Measurements from ENCODE around the gene MYBPC2. TPM values are rescaled to one million over a fixed set of nuclear protein-coding genes. Genes with fewer than 3 reads are reported as not detected.

The MYBPC2 gene
- total RNA-seq, 1 experiment from 2014 or later: not detected

DNA sequence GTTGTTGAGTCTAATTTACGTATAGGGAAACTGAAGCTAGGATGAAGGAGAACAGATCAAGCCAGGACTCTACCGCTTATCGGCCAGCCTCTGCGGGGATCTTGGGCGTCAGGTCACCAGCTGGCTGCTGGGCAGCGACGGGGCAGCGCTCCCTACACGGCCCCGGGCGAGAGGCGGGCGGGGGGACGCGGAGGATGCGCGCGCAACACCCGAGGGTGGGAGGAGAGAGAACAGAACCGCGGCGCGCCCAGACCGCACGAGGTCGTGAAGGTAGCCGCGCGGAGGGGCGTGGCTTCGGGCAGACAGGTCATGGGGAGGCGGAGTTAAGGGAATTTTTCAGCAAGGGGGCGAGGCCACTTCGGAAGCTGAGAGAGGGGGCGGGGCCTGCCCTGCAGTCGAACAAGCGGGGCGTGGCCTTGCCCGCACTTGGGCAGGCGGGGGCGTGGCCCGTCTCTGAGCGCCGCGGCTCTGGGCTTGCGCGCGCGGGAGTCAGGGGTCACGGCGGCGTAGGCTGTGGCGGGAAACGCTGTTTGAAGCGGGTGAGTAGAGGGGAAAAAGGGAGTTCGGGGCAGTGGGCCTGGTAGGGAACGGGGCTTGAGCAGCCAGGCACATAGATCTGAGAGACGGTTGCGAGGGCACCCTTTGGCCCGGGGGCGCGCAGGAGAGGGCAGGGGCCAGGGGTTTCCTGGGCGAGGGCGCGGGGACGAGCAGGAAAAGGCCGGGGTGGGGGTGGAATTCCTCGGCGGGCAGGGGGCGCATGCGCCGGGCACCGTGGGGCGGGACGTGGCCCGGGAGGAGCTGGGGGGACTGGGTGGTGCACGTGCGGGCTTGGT is 48.6 kb upstream of the MYBPC2 start, which contains the start of gene POLD1:
Gene POLD1 (plus strand): TSS at position 496 of the 833 bp plus-strand sequence. CDS start 14,505 bp downstream, outside the sequence.
- POLR2A ChIA-PET (ENCODE audit: unreplicated experiment): interaction anchor here (0.6 to 0.7 kb wide), 2 partner anchors 9 to 32 kb away, joined by 5 to 6 read pairs; no protein-coding TSS in a partner anchor
- intact Hi-C loops (cut with micrococcal nuclease): loop anchor here (1.0 kb wide), 1 partner anchor 77 kb away; no protein-coding TSS in a partner anchor

DNA sequence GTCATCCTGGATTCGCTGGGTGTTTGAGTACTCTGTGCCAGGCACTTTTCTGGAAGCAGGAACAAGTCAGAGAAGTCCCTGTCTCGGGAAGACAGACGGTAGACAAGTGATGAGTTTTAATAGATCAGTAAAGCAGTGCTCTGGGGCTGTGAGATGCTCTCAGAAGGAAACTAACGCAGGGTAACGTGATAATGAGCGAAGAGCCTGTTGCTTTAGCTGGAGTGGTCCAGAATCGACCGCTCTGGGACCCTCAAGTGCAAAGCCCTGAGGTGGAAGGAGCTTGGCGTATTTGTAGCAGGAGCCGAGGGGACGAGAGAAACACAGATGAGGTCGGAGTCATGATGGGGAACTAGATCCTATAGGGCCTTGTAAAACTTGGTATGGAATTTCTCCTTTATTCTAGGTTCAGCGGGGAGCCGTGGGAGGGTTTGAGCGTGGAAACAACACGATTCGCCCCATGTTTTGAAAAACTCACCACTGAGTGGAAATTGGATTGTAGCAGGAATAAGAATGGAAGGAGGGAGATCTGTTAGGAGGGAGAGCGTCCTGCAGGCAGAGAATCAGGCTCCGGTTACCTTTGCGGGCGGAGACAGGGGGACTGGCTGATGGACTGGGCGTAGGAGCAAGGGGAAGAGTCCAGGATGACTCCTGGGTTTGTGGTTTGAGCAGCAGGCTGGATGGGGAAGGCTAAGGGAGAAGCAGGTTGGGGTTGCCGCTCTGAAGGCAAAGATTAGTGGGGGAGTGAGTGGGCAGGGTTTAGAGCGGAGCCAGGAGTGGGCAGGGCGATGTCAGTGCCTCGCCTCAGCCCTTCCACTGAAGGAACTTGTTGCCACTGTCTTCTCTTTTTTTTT is 47.8 kb upstream of the MYBPC2 start:
- Histone ChIP-seq H3K27me3 (ENCODE audit: low read length) (no peaks in the 10 kb centered on the region), H3K9me3 (ENCODE audit: low read length) (no peaks in the 10 kb centered on the region), H3K4me2 (ENCODE audit: low read length) (peak overlapping the region; percentile 88), H3F3A (ENCODE audit: low read length, unreplicated experiment) (peaks cover 3% of the 10 kb centered on the region), H3K9ac (ENCODE audit: low read length) (peak overlapping the region; percentile 85), H4K20me1 (ENCODE audit: low read length) (no peaks in the 10 kb centered on the region), H3K4me3 (ENCODE audit: low read length) (peak overlapping the region; percentile 78), H3K27ac (ENCODE audit: low read length) (peak overlapping the region; percentile 49), H3K4me1 (ENCODE audit: insufficient read depth, low read length) (peaks cover 15% of the 10 kb centered on the region; the same call in 1 of the 2 replicates), H2AFZ (ENCODE audit: low read length) (peak overlapping the region; percentile 62), H3K36me3 (ENCODE audit: low read depth, low read length) (peaks cover 23% of the 10 kb centered on the region), H3K79me2 (ENCODE audit: low read length) (peaks cover 54% of the 10 kb centered on the region), H3K9me2 (replicated peaks; ENCODE audit: low read length) (no peaks in the 10 kb centered on the region)
- BruUV-seq (replicated peaks): TSS peak; percentile 17
- POLR2A ChIA-PET (ENCODE audit: unreplicated experiment): interaction anchor here (0.6 kb wide), 1 partner anchor 9 kb away, joined by 6 read pairs; no protein-coding TSS in a partner anchor
- DNase-seq: peak; percentile 54
- TF ChIP-seq CTCF (conservative IDR thresholded peaks at IDR 0.05; ENCODE audit: low read depth, low read length) (no peak), EZH2 (IDR thresholded peaks at IDR 0.05; ENCODE audit: low read length, unreplicated experiment) (no peak), EZH2phosphoT487 (IDR thresholded peaks at IDR 0.05; ENCODE audit: borderline replicate concordance, low read length) (no peak)
- intact Hi-C loops (cut with micrococcal nuclease): loop anchor here (1.0 kb wide), 1 partner anchor 76 kb away; no protein-coding TSS in a partner anchor
- CTCF ChIA-PET: no interaction called here
- ATAC-seq: no peak

More for the DNA sequence above, 48.6 kb upstream of the MYBPC2 start, which contains the start of gene POLD1:
- Histone ChIP-seq H3K27me3 (ENCODE audit: low read length) (no peaks in the 10 kb centered on the region), H3F3A (ENCODE audit: low read length, unreplicated experiment) (peaks cover 3% of the 10 kb centered on the region), H3K4me2 (ENCODE audit: low read length) (peak within 1 kb of the TSS; percentile 88), H3K4me1 (ENCODE audit: insufficient read depth, low read length) (peaks cover 15% of the 10 kb centered on the region; the same call in 1 of the 2 replicates), H3K36me3 (ENCODE audit: low read depth, low read length) (peaks cover 27% of the 10 kb centered on the region), H2AFZ (ENCODE audit: low read length) (peak within 1 kb of the TSS; percentile 62), H4K20me1 (ENCODE audit: low read length) (no peaks in the 10 kb centered on the region), H3K9me2 (replicated peaks; ENCODE audit: low read length) (no peaks in the 10 kb centered on the region), H3K4me3 (ENCODE audit: low read length) (peak within 1 kb of the TSS; percentile 78), H3K9ac (ENCODE audit: low read length) (peak within 1 kb of the TSS; percentile 85), H3K27ac (ENCODE audit: low read length) (peak within 1 kb of the TSS; percentile 49), H3K79me2 (ENCODE audit: low read length) (peaks cover 49% of the 10 kb centered on the region), H3K9me3 (ENCODE audit: low read length) (no peaks in the 10 kb centered on the region)
- CTCF ChIA-PET: no interaction called here
- no TSS peak for BruUV-seq (replicated peaks)
- DNase-seq: peak; percentile 99
- TF ChIP-seq EZH2 (IDR thresholded peaks at IDR 0.05; ENCODE audit: low read length, unreplicated experiment): no peak
- TF ChIP-seq EZH2phosphoT487 (IDR thresholded peaks at IDR 0.05; ENCODE audit: borderline replicate concordance, low read length): no peak
- TF ChIP-seq CTCF (conservative IDR thresholded peaks at IDR 0.05; ENCODE audit: low read depth, low read length): no peak
- ATAC-seq: peak; percentile 84
